VCaP (cell line): ENCODE data around the gene METTL1.

ENCODE experiments used
- H3K27ac ChIP-seq: fragments of 450-650 bp; 2 replicates; pipeline ENCODE4 v1.5.1; 2017
- CTCF ChIP-seq: fragments of 450-650 bp; conservative IDR thresholded peaks from 2 replicates; pipeline ENCODE4 v1.5.1; 2017; ENCODE audit warnings: mild to moderate bottlenecking, moderate library complexity

METTL1 gene

DNA sequence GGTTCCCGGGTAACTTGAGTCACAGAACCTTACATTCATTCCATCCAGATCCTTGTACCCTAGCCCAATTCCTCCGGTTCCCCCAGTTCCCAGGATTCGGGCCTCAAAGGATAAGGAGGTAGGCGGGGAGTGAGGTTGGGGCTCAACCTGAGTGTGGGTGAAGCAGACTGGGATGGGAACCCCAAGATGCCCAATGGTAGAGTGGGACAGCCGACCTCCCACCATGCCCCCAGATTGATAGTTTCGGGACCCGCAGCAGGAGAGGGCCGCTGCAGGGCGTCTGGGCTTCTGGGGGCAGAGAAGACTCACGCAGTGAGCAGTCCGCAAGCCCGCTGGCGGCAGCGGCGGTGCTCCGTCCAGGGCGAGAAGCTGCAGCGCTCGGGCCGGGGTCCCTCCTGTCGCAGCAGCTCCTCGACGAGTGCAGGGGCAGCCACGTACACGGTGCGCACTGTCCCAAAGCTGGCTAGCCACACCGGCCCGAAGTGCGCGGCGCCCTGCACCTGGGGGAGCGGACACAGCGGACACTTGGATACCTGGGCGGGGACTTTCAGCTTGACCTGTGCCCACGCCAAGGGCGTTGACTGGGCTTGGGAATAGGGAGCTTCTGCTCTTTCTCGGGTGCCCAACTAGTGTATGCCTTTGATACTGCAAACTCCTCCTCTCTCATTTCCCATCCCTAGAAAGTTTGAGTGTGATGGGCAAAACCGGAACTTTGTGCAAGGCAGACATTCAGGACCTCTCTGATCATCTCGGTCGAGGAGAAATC is 6.0 kb downstream of the METTL1 start:
- no peak for TF ChIP-seq CTCF
- peak overlapping the region; percentile 56 for H3K27ac ChIP-seq

- peak; percentile 60 for TF ChIP-seq CTCF
- H3K27ac ChIP-seq: peak overlapping the region; percentile 56; the same call in 1 of the 2 replicates
Measured at GRCh38 chr12:57765003-57765697, 6.8 kb downstream of the METTL1 start.

- TF ChIP-seq CTCF: no peak
- H3K27ac ChIP-seq: peak overlapping the region; percentile 56; the same call in 1 of the 2 replicates
Measured at GRCh38 chr12:57764662-57765002, 7.3 kb downstream of the METTL1 start.

- peak overlapping the region; percentile 56; the same call in 1 of the 2 replicates for H3K27ac ChIP-seq
- TF ChIP-seq CTCF: no peak
Measured at GRCh38 chr12:57763881-57764661, 7.8 kb downstream of the METTL1 start.

- TF ChIP-seq CTCF: no peak
Measured at GRCh38 chr12:57762463-57762862, 9.4 kb downstream of the METTL1 start.

GRCh38 chr12:57761391-57761998 is 10.4 kb downstream of the METTL1 start:
- H3K27ac ChIP-seq: no peak overlapping the region
- TF ChIP-seq CTCF: no peak

More at GRCh38 chr12:57762463-57762862, 9.4 kb downstream of the METTL1 start:
- no peak overlapping the region for H3K27ac ChIP-seq
